T-cell (primary cell): ENCODE results near the gene PCDHGA3. TPM values are rescaled to one million over a fixed set of nuclear protein-coding genes. Genes with fewer than 3 reads are reported as not detected.
"Not testable (repeated sequence)": the region's sequence is repeated elsewhere in the genome, so short reads cannot be mapped to it uniquely, and the experiment has no call there.

Source experiments
- ATAC-seq, 4 experiments: fragments of 200-7000 bp in 3 of 4; fragments of 150-1000 bp in 1 of 4; cut with Tn5 transposase; replicated peaks in 1 of 4; 1 replicate in 3 of 4; 2 replicates in 1 of 4; pipeline ENCODE4 v1.10.0; 2021; ENCODE audit warnings: moderate library complexity in 3 of 4, mild to moderate bottlenecking in 2 of 4, moderate number of reproducible peaks in 1 of 4
- CTCF ChIA-PET, 2 donors: fragments of 300-600 bp; sonication (Branson Sonifier 250); formaldehyde crosslinking; loops; one replicate each; lab custom pipeline; 2022; ENCODE audit warnings: antibody characterized with exemption in 2 of 2; lab: Charles Lee
- POLR2A ChIA-PET, 2 donors: fragments of 300-600 bp; sonication (Branson Sonifier 250); formaldehyde crosslinking; loops; one replicate each; lab custom pipeline; 2022; ENCODE audit warnings: antibody characterized with exemption in 2 of 2; lab: Charles Lee
- DNase-seq, 35 experiments: peaks; one replicate each; pipeline versions ENCODE4 v3.0.0 to v3.0.0-alpha.2; 2013 to 2023
- H3K27ac ChIP-seq: one replicate; pipeline ENCODE4 v1.5.1; 2013; ENCODE audit warnings: low read length
- H3K27me3 ChIP-seq, 2 experiments: replicated peaks in 1 of 2; 1 replicate in 1 of 2; 2 replicates in 1 of 2; pipeline versions ENCODE4 v1.6.1 to v1.7.0; 2013; ENCODE audit warnings: low read length in 1 of 2, mixed read lengths in 1 of 2; ENCODE audit not compliant: control insufficient read depth in 2 of 2, insufficient read depth in 2 of 2; ENCODE audit errors: extremely low read depth in 1 of 2
- H3K36me3 ChIP-seq, 2 donors: 1 replicate in 1 of 2; 2 replicates in 1 of 2; pipeline versions ENCODE4 v1.6.1 to v1.7.0; 2013; ENCODE audit warnings: low read length in 1 of 2; ENCODE audit not compliant: control insufficient read depth in 2 of 2, insufficient read depth in 1 of 2; ENCODE audit errors: extremely low read depth in 1 of 2
- H3K4me1 ChIP-seq, 2 experiments: 1 replicate in 1 of 2; 2 replicates in 1 of 2; pipeline versions ENCODE4 v1.6.1 to v1.7.0; 2013; ENCODE audit warnings: low read length in 2 of 2, mixed read lengths in 1 of 2; ENCODE audit not compliant: insufficient read depth in 2 of 2, control insufficient read depth in 1 of 2; ENCODE audit errors: extremely low read depth in 1 of 2
- H3K4me3 ChIP-seq, 2 donors: 1 replicate in 1 of 2; 2 replicates in 1 of 2; pipeline versions ENCODE4 v1.5.1 to v1.7.0; 2013; ENCODE audit warnings: mild to moderate bottlenecking in 2 of 2, low read length in 1 of 2, moderate library complexity in 1 of 2; ENCODE audit not compliant: control insufficient read depth in 1 of 2; ENCODE audit errors: extremely low read depth in 1 of 2
- H3K9me3 ChIP-seq: 2 replicates; pipeline ENCODE4 v1.7.0; 2013
- H3K27ac Mint-ChIP-seq, 2 donors: one replicate each; pipeline ENCODE4 v1.8.0; 2020 to 2021; ENCODE audit warnings: mild to moderate bottlenecking in 2 of 2, mixed read lengths in 2 of 2
- H3K27me3 Mint-ChIP-seq, 2 donors: one replicate each; pipeline ENCODE4 v1.8.0; 2021 to 2022; ENCODE audit warnings: mixed read lengths in 2 of 2
- H3K36me3 Mint-ChIP-seq: one replicate; pipeline ENCODE4 v1.8.0; 2021; ENCODE audit warnings: mixed read lengths
- H3K4me1 Mint-ChIP-seq, 3 donors: one replicate each; pipeline ENCODE4 v1.8.0; 2020 to 2022; ENCODE audit warnings: mixed read lengths in 3 of 3, mild to moderate bottlenecking in 1 of 3
- H3K4me3 Mint-ChIP-seq, 3 donors: one replicate each; pipeline ENCODE4 v1.8.0; 2020 to 2022; ENCODE audit warnings: mild to moderate bottlenecking in 3 of 3, mixed read lengths in 3 of 3, moderate library complexity in 3 of 3
- H3K9me3 Mint-ChIP-seq, 3 donors: one replicate each; pipeline ENCODE4 v1.8.0; 2020 to 2022; ENCODE audit warnings: mixed read lengths in 3 of 3
- WGBS: methylation state at CpG from one replicate; pipeline ENCODE4 v1.1.5; 2013; ENCODE audit warnings: missing lambda C conversion rate; ENCODE audit not compliant: insufficient coverage; 5-methylcytosine and 5-hydroxymethylcytosine counted together
- total RNA-seq, 35 experiments: library from RNA in 6 of 35; stranded (reverse) in 6 of 35; fragments of 120-200 nt in 1 of 35; gene quantifications; one replicate each; pipeline versions ENCODE4 v1.2.1 to v1.2.4 and lab custom pipeline; 2013 to 2026

Gene PCDHGA3
- total RNA-seq, 5 donors from 2014 or later (not counting 1 experiment from before 2014, with no cell fraction given), result 0.09 to 0.20 TPM; not detected in 3

- Mint-ChIP-seq H3K36me3 (peaks cover 6% of the 10 kb centered on the region), H3K27ac (no peak overlapping the region), H3K4me1 (peaks cover 7 to 9% (median 8%) of the 10 kb centered on the region in 3 donors), H3K4me3 (no peak overlapping the region), H3K27me3 (peaks cover 51 to 80% of the 10 kb centered on the region in 2 donors), H3K9me3 (peaks cover 5 to 25% (median 20%) of the 10 kb centered on the region in 3 donors)
- Histone ChIP-seq H3K4me1 (peaks cover 0 to 7% of the 10 kb centered on the region in 2 experiments), H3K9me3 (peaks cover 9% of the 10 kb centered on the region), H3K36me3 (peaks cover 0 to 4% of the 10 kb centered on the region in 2 donors), H3K27me3 (peaks cover 22 to 61% of the 10 kb centered on the region in 2 experiments), H3K4me3 (peak overlapping the region in 1 of 2 donors; percentile 27), H3K27ac (no peak overlapping the region)
- DNase-seq (no peak), ATAC-seq (no peak)
- CTCF ChIA-PET, result interaction anchor here (2.1 to 2.5 kb wide), 4 partner anchors 152 to 196 kb away, joined by 7 to 19 read pairs (median 11); no protein-coding TSS in a partner anchor
- WGBS, result 49% methylated on average over 69 of the region's 69 CpGs
- POLR2A ChIA-PET, result no interaction called here
These were observed 28.2 kb downstream of the PCDHGA3 start for GRCh38 chr5:141371572-141372475.

DNA sequence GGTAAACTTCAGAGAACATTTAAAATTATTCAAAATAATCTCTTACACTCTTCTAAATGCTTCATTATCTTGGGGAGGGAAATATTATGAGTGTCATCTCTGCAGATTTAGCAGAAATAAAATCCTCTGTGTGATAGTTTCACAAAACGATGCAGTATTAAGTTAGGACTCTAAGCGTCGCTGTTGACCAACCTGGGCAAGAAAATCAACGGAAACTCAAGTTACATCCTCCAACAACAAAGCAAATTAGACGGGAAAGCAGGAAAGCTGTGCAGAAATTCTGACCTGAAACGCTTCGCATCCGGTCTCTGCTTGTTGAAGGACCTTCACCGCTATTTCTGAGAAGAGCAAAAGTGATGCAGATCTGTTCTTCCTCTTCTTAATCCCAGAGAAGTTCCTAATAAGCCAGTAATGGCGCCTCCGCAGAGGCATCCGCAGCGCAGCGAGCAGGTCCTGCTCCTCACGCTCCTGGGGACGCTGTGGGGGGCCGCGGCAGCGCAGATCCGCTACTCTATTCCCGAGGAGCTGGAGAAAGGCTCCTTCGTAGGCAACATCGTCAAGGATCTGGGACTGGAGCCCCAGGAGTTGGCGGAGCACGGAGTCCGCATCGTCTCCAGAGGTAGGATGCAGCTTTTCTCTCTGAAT, 30.2 kb downstream of the PCDHGA3 start, which contains the start of gene PCDHGA6:
Gene PCDHGA6, plus strand, starts transcription at position 219 of the 645 bp plus-strand sequence. Its CDS starts 193 bp downstream, at position 412.
- Mint-ChIP-seq H3K4me1 (peaks cover 7 to 9% (median 8%) of the 10 kb centered on the region in 3 donors), H3K36me3 (peaks cover 7% of the 10 kb centered on the region), H3K27ac (no peak within 1 kb of the TSS), H3K9me3 (peaks cover 5 to 27% (median 23%) of the 10 kb centered on the region in 3 donors), H3K4me3 (peak within 1 kb of the TSS; percentile 25 to 42 (median 32)), H3K27me3 (peaks cover 47 to 67% of the 10 kb centered on the region in 2 donors)
- CTCF ChIA-PET, result interaction anchor here in 1 of 2 donors (0.8 kb wide), 1 partner anchor 56 kb away, joined by 3 read pairs; no protein-coding TSS in a partner anchor
- POLR2A ChIA-PET, result no interaction called here
- WGBS, result 50% methylated on average over 24 of the region's 27 CpGs
- Histone ChIP-seq H3K4me1 (peaks cover 0 to 7% of the 10 kb centered on the region in 2 experiments), H3K27ac (no peak within 1 kb of the TSS), H3K4me3 (peak within 1 kb of the TSS in 1 of 2 donors; percentile 55), H3K36me3 (peaks cover 0 to 4% of the 10 kb centered on the region in 2 donors), H3K9me3 (peaks cover 11% of the 10 kb centered on the region), H3K27me3 (peaks cover 19 to 65% of the 10 kb centered on the region in 2 experiments)
- DNase-seq (peak in 1 of 35 experiments; percentile 20), ATAC-seq (no peak)

DNA sequence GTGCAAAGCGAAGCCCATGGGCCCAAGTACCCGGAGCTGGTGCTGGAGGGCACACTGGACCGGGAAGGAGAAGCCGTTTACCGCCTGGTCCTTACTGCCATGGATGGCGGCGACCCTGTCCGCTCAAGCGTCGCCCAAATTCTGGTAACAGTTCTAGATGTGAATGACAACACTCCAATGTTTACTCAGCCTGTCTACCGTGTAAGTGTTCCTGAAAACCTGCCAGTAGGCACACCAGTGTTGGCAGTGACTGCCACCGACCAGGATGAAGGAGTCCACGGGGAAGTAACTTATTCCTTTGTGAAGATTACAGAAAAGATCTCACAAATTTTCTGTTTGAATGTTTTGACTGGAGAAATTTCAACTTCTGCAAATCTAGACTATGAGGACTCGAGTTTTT, 31.0 kb downstream of the PCDHGA3 start:
- peaks cover 9% of the 10 kb centered on the region for H3K36me3 Mint-ChIP-seq
- no peak for DNase-seq
- Histone ChIP-seq H3K27ac (no peak overlapping the region), H3K36me3 (peaks cover 0 to 4% of the 10 kb centered on the region in 2 donors), H3K27me3 (peaks cover 16 to 62% of the 10 kb centered on the region in 2 experiments), H3K4me1 (peaks cover 0 to 7% of the 10 kb centered on the region in 2 experiments), H3K9me3 (peaks cover 11% of the 10 kb centered on the region), H3K4me3 (peak overlapping the region in 1 of 2 donors; percentile 55)
- ATAC-seq, result no peak
- H3K4me1 Mint-ChIP-seq, result peaks cover 7 to 8% (median 8%) of the 10 kb centered on the region in 3 donors
- peaks cover 5 to 29% (median 29%) of the 10 kb centered on the region in 3 donors for H3K9me3 Mint-ChIP-seq
- 61% methylated on average over 14 of the region's 14 CpGs for WGBS
- H3K4me3 Mint-ChIP-seq, result no peak overlapping the region
- peaks cover 50 to 67% of the 10 kb centered on the region in 2 donors for H3K27me3 Mint-ChIP-seq
- H3K27ac Mint-ChIP-seq, result no peak overlapping the region
- POLR2A ChIA-PET, result no interaction called here
- CTCF ChIA-PET, result interaction anchor here in 1 of 2 donors (0.8 to 1.0 kb wide), 2 partner anchors 46 to 57 kb away, joined by 3 read pairs; no protein-coding TSS in a partner anchor

- 57% methylated on average over 29 of the region's 48 CpGs for WGBS
- peaks cover 5 to 29% (median 29%) of the 10 kb centered on the region in 3 donors for H3K9me3 Mint-ChIP-seq
- ATAC-seq, H3K4me3 Mint-ChIP-seq, POLR2A ChIA-PET, H3K4me1 ChIP-seq, H3K36me3 Mint-ChIP-seq, H3K4me3 ChIP-seq, H3K36me3 ChIP-seq, H3K4me1 Mint-ChIP-seq, H3K27ac Mint-ChIP-seq, H3K27ac ChIP-seq, DNase-seq, CTCF ChIA-PET: not testable (repeated sequence)
- Histone ChIP-seq H3K9me3 (peaks cover 11% of the 10 kb centered on the region), H3K27me3 (peaks cover 17 to 59% of the 10 kb centered on the region in 2 experiments)
- peaks cover 49 to 67% of the 10 kb centered on the region in 2 donors for H3K27me3 Mint-ChIP-seq
These were observed 32.0 kb downstream of the PCDHGA3 start for GRCh38 chr5:141375444-141376155.

- H3K36me3 ChIP-seq, result no peaks in the 10 kb centered on the region
- peak within 1 kb of the TSS in 1 of 2 donors; percentile 57 for H3K4me3 ChIP-seq
- H3K36me3 Mint-ChIP-seq, result peaks cover 10% of the 10 kb centered on the region
- WGBS, result 18% methylated on average over 30 of the region's 37 CpGs
- no peak within 1 kb of the TSS for H3K27ac Mint-ChIP-seq
- no peak for DNase-seq
- CTCF ChIA-PET, result no interaction called here
- peak in 1 of 4 experiments; percentile 13 for ATAC-seq
- no peak within 1 kb of the TSS for H3K27ac ChIP-seq
- H3K27me3 Mint-ChIP-seq, result peaks cover 67 to 77% of the 10 kb centered on the region in 2 donors
- H3K4me1 Mint-ChIP-seq, result peaks cover 0 to 6% (median 0%) of the 10 kb centered on the region in 3 donors
- peak within 1 kb of the TSS; percentile 47 to 62 (median 60) for H3K4me3 Mint-ChIP-seq
- H3K9me3 ChIP-seq, result peaks cover 9% of the 10 kb centered on the region
- peaks cover 15 to 40% of the 10 kb centered on the region in 2 experiments for H3K27me3 ChIP-seq
- no peaks in the 10 kb centered on the region for H3K4me1 ChIP-seq
- POLR2A ChIA-PET, result no interaction called here
- peaks cover 0 to 38% (median 29%) of the 10 kb centered on the region in 3 donors for H3K9me3 Mint-ChIP-seq
These were observed 39.1 kb downstream of the PCDHGA3 start, which contains the start of gene PCDHGA7 for GRCh38 chr5:141382469-141383294. Gene PCDHGA7 (plus strand): TSS chr5:141382742. CDS start chr5:141382900, 158 bp downstream.
